Activated CD8-positive, alpha-beta memory T cell treated with anti-CD3 and anti-CD28 coated beads for 1 hour (primary cell): Measurements from ENCODE around the gene POLA1.

ENCODE experiments used
- DNase-seq, 2 donors: peaks; one replicate each; pipeline ENCODE4 v3.0.0-alpha.2; 2020; ENCODE audit warnings: low read depth in 1 of 2; ENCODE audit errors: extremely low read depth in 1 of 2

The POLA1 gene

GRCh38 chrX:24955372-24955930 is 261.7 kb downstream of the POLA1 start:
- DNase-seq, result no peak

- no peak for DNase-seq
These were observed 263.1 kb downstream of the POLA1 start for GRCh38 chrX:24956828-24957227.

GRCh38 chrX:24961809-24962208 is 268.1 kb downstream of the POLA1 start:
- no peak for DNase-seq

- no peak for DNase-seq
These were observed 270.1 kb downstream of the POLA1 start for GRCh38 chrX:24963823-24964222.

- DNase-seq, result no peak
These were observed 271.7 kb downstream of the POLA1 start for GRCh38 chrX:24965372-24965771.

GRCh38 chrX:24969812-24970211 is 276.1 kb downstream of the POLA1 start:
- no peak for DNase-seq

- DNase-seq, result no peak
These were observed 285.4 kb downstream of the POLA1 start for GRCh38 chrX:24979081-24979480.

- no peak for DNase-seq
These were observed 287.3 kb downstream of the POLA1 start for GRCh38 chrX:24981030-24981429.

- DNase-seq, result no peak
These were observed 288.7 kb downstream of the POLA1 start for GRCh38 chrX:24982306-24982965.

GRCh38 chrX:24983931-24984330 is 290.2 kb downstream of the POLA1 start:
- DNase-seq, result no peak

- no peak for DNase-seq
These were observed 291.4 kb downstream of the POLA1 start for GRCh38 chrX:24985120-24985519.

- no peak for DNase-seq
These were observed 294.0 kb downstream of the POLA1 start for GRCh38 chrX:24987731-24988130.

- no peak for DNase-seq
These were observed 294.6 kb downstream of the POLA1 start for GRCh38 chrX:24988314-24988713.

- DNase-seq, result no peak
These were observed 296.8 kb downstream of the POLA1 start for GRCh38 chrX:24990535-24990934.

GRCh38 chrX:24993879-24994278 is 300.2 kb downstream of the POLA1 start:
- no peak for DNase-seq

GRCh38 chrX:24996096-24996709 is 302.5 kb downstream of the POLA1 start:
- no peak for DNase-seq

- no peak for DNase-seq
These were observed 305.8 kb downstream of the POLA1 start for GRCh38 chrX:24999511-24999910.

- no peak for DNase-seq
These were observed 308.3 kb downstream of the POLA1 start for GRCh38 chrX:25001808-25002660.

GRCh38 chrX:25002661-25003020 is 308.9 kb downstream of the POLA1 start:
- no peak for DNase-seq

GRCh38 chrX:25003066-25003849 is 309.5 kb downstream of the POLA1 start:
- no peak for DNase-seq

GRCh38 chrX:25004040-25004439 is 310.3 kb downstream of the POLA1 start:
- DNase-seq, result no peak
